Upper lobe of right lung (tissue), 1 donor: ENCODE results near the gene LRRC7. TPM values are rescaled to one million over a fixed set of nuclear protein-coding genes. Genes with fewer than 3 reads are reported as not detected.

Experiments
- ATAC-seq: fragments of 200-7000 bp; cut with Tn5 transposase; one replicate; pipeline ENCODE4 v1.9.1; 2020; ENCODE audit warnings: mild to moderate bottlenecking, moderate library complexity
- DNase-seq: peaks from one replicate; pipeline ENCODE4 v3.0.0-alpha.2; 2020
- H3K27ac ChIP-seq: fragments of 200-600 bp; one replicate; pipeline ENCODE4 v1.8.0; 2022
- H3K27me3 ChIP-seq: fragments of 200-600 bp; one replicate; pipeline ENCODE4 v1.8.0; 2022; ENCODE audit warnings: mild to moderate bottlenecking
- H3K36me3 ChIP-seq: fragments of 200-600 bp; one replicate; pipeline ENCODE4 v1.8.0; 2022
- H3K4me1 ChIP-seq: fragments of 200-600 bp; one replicate; pipeline ENCODE4 v1.8.0; 2022
- H3K4me3 ChIP-seq: fragments of 200-600 bp; one replicate; pipeline ENCODE4 v1.8.0; 2022; ENCODE audit warnings: mild to moderate bottlenecking
- H3K9me3 ChIP-seq: fragments of 200-600 bp; one replicate; pipeline ENCODE4 v1.8.0; 2022
- intact Hi-C: fragments of 100-400 bp; cut with DNase I; formaldehyde crosslinking; loops from one replicate; pipeline ENCODE4 v1.11.0; 2022
- total RNA-seq: library from RNA; stranded (reverse); fragmentation: NEBNext Ultra II Directional; extraction: Animal tissue kit (Norgen Biotek cat#: 25700); gene quantifications from one replicate; pipeline ENCODE4 v1.2.1, GENCODE V29; 2021
- TF ChIP-seq, protein P1 (sequence below): fragments of 200-600 bp; IDR thresholded peaks from one replicate; pipeline ENCODE4 v1.8.0; 2022; ENCODE audit warnings: antibody characterized with exemption
- donor health status: DM: no; HTN: yes; CAD: no; lungs with severe emphysema.

The LRRC7 gene
- total RNA-seq, 1 donor from 2014 or later, result not detected

DNA sequence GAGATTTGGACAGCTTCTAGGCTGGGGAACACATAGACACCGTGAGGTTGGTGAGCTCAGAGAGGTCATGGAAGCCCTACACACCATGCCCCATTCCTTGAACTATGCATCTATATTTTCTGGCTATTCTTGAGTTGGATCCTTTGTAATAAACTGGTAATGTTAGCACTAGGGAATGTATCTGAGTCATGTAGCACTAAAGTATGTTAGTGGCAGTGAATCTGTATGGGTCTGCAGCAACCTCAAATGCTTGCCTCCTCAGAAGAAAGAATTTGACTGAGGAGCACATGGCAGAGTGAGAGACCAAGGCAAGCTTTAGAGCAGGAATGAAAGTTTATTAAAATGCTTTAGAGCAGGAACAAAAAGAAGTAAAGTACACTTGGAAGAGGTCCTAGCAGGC is 43.7 kb upstream of the LRRC7 start:
- Histone ChIP-seq H3K4me3 (no peak overlapping the region), H3K9me3 (no peaks in the 10 kb centered on the region), H3K27ac (no peak overlapping the region), H3K36me3 (no peaks in the 10 kb centered on the region), H3K4me1 (no peaks in the 10 kb centered on the region), H3K27me3 (no peaks in the 10 kb centered on the region)
- DNase-seq (no peak), ATAC-seq (no peak)
- TF ChIP-seq, protein P1, sequence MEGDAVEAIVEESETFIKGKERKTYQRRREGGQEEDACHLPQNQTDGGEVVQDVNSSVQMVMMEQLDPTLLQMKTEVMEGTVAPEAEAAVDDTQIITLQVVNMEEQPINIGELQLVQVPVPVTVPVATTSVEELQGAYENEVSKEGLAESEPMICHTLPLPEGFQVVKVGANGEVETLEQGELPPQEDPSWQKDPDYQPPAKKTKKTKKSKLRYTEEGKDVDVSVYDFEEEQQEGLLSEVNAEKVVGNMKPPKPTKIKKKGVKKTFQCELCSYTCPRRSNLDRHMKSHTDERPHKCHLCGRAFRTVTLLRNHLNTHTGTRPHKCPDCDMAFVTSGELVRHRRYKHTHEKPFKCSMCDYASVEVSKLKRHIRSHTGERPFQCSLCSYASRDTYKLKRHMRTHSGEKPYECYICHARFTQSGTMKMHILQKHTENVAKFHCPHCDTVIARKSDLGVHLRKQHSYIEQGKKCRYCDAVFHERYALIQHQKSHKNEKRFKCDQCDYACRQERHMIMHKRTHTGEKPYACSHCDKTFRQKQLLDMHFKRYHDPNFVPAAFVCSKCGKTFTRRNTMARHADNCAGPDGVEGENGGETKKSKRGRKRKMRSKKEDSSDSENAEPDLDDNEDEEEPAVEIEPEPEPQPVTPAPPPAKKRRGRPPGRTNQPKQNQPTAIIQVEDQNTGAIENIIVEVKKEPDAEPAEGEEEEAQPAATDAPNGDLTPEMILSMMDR, result no peak
- intact Hi-C loops, result no loop called here

DNA sequence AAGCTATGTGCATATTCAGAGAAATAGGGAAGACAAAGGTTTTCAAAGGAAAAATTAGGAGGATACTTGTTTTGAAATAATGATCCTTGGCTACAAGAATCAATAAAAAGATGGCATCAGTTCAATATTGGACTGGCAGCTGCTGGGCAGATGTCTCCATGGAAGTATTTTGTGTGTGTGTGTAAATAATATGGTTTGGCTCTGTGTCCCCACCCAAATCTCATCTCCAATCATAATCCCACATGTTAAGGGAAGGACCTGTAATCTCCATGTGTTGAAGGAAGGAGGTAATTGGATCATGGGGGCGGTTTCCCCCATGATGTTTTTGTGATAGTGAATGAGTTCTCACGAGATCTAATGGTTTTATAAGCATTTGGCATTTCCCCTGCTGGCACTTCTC is 40.4 kb upstream of the LRRC7 start:
- Histone ChIP-seq H3K4me3 (no peak overlapping the region), H3K4me1 (no peaks in the 10 kb centered on the region), H3K36me3 (no peaks in the 10 kb centered on the region), H3K27ac (no peak overlapping the region), H3K27me3 (no peaks in the 10 kb centered on the region), H3K9me3 (no peaks in the 10 kb centered on the region)
- ATAC-seq, result no peak
- intact Hi-C loops, result no loop called here
- TF ChIP-seq, protein P1, result no peak
- no peak for DNase-seq

DNA sequence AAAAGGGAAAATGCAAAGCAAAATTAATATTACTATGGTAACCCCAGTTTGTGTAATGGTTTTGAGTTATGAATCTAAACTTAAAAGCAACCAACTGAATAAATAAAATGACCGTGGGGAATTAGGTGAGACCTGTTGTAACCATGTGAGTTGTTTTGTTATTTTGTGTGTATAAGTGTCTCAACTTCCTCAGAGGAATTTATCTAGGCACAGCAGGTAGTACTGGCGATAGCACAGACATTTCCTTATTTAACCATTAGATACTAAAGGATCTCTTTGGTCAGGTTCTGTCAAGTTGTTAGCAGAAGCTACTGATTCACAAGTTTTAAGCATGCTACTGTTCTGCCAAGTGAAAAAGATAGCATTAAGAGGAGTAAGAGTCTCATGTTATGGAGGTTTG is 39.3 kb upstream of the LRRC7 start:
- ATAC-seq (no peak), DNase-seq (no peak)

DNA sequence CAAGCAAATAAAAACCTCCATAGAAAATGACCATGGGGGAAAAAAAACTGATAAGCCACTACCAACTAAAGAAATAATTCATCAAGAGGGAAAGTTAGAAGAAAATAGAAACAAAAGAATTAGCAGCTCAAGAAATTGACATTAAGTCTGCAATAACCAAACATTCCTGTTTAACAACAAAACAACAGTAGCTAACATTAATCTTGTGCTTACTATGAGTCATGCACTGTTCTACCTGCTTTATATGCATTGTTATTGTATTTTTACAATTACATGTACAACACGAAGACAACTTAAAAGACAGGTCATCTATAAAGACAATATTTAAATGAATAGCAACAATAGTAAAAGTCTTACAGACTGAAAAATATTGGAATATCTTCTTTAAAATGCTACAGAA is 34.4 kb upstream of the LRRC7 start:
- H3K9me3 ChIP-seq, result no peaks in the 10 kb centered on the region
- no peaks in the 10 kb centered on the region for H3K4me1 ChIP-seq
- TF ChIP-seq, protein P1, result no peak
- ATAC-seq (no peak), DNase-seq (no peak)
- intact Hi-C loops, result no loop called here
- H3K36me3 ChIP-seq, result no peaks in the 10 kb centered on the region
- no peaks in the 10 kb centered on the region for H3K27me3 ChIP-seq
- no peak overlapping the region for H3K4me3 ChIP-seq
- H3K27ac ChIP-seq, result no peak overlapping the region

More for the DNA sequence above, 39.3 kb upstream of the LRRC7 start:
- Histone ChIP-seq H3K27ac (no peak overlapping the region), H3K4me3 (no peak overlapping the region), H3K4me1 (no peaks in the 10 kb centered on the region), H3K36me3 (no peaks in the 10 kb centered on the region), H3K27me3 (no peaks in the 10 kb centered on the region), H3K9me3 (no peaks in the 10 kb centered on the region)
- intact Hi-C loops, result no loop called here
- TF ChIP-seq, protein P1, result no peak

DNA sequence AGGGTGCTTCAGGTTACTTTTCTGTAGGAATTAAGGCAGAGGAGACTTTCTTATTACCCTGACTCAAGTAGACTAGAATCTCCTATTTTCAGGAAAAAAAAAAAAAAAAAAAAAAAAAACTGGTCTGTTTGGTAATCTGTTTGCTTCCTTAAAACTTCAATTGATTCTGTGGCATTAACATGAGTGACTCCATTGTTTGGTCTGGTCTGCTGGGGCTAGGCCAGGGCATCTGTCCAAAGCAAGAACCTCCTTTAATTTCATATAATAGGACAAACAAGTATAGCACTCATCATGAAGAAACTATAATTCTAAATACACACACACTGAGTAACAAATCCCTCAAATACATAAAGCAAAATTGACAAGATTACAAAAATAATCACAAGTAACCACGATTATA is 32.9 kb upstream of the LRRC7 start:
- no peaks in the 10 kb centered on the region for H3K4me1 ChIP-seq
- H3K9me3 ChIP-seq, result no peaks in the 10 kb centered on the region
- H3K27ac ChIP-seq, result no peak overlapping the region
- no peak for ATAC-seq
- H3K4me3 ChIP-seq, result no peak overlapping the region
- intact Hi-C loops, result no loop called here
- TF ChIP-seq, protein P1, result no peak
- no peak for DNase-seq
- no peaks in the 10 kb centered on the region for H3K36me3 ChIP-seq
- H3K27me3 ChIP-seq, result no peaks in the 10 kb centered on the region

DNA sequence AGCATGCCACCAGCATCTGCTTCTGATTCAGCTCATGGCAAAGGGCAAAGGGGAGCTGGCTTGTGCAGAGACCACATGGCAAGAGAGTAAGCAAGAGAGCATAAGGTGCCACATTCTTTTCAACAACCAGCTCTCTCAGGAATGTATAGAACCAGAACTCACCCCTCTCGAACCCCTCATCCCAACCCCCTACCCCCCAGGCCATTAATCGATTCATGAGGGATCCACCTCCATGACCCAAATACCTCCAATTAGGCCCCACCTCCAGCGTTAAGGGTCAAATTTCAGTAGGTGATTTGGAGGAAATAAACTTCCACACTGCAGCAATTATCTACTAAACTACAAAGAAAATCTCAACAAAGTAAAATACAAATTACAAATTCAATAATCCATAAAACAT is 32.2 kb upstream of the LRRC7 start:
- H3K27me3 ChIP-seq, result no peaks in the 10 kb centered on the region
- ATAC-seq, result no peak
- TF ChIP-seq, protein P1, result no peak

More for the DNA sequence above, 32.2 kb upstream of the LRRC7 start:
- H3K4me3 ChIP-seq, result no peak overlapping the region
- DNase-seq, result no peak
- intact Hi-C loops, result no loop called here
- H3K36me3 ChIP-seq, result no peaks in the 10 kb centered on the region
- H3K27ac ChIP-seq, result no peak overlapping the region
- no peaks in the 10 kb centered on the region for H3K4me1 ChIP-seq
- H3K9me3 ChIP-seq, result no peaks in the 10 kb centered on the region
